K562 (cell line): ENCODE measurements around the gene POLR3GL. TPM values are rescaled to one million over a fixed set of nuclear protein-coding genes. Genes with fewer than 3 reads are reported as not detected.

Source experiments
- BRD4 ChIP-seq: fragments of 200-600 bp; sonication (generic); IDR thresholded peaks from 2 replicates; pipeline ENCODE4 v1.6.1; 2017; ENCODE audit warnings: inconsistent platforms
- C11orf30 ChIP-seq: fragments of 450-650 bp; IDR thresholded peaks from 2 replicates; pipeline ENCODE4 v1.6.1; 2016; ENCODE audit warnings: low read depth, mild to moderate bottlenecking
- CHAMP1 ChIP-seq: fragments of 450-650 bp; IDR thresholded peaks from 2 replicates; pipeline ENCODE4 v1.6.1; 2016; ENCODE audit warnings: mild to moderate bottlenecking
- HBP1 ChIP-seq: fragments of 450-650 bp; formaldehyde crosslinking; IDR thresholded peaks from 2 replicates; pipeline ENCODE4 v1.4.0; 2022; ENCODE audit warnings: missing genetic modification characterization
- IRF9 ChIP-seq: fragments of 450-650 bp; IDR thresholded peaks from 2 replicates; pipeline ENCODE4 v1.6.1; 2016; ENCODE audit warnings: missing biosample characterization, missing genetic modification characterization
- LEF1 ChIP-seq: fragments of 450-650 bp; IDR thresholded peaks from 2 replicates; pipeline ENCODE4 v1.6.1; 2016; ENCODE audit warnings: mild to moderate bottlenecking
- MAFK ChIP-seq: IDR thresholded peaks from 2 replicates; pipeline ENCODE4 v1.6.1; 2011; ENCODE audit warnings: low read length, improper control_type of control experiment
- MAZ ChIP-seq, 2 experiments: fragments of 450-650 bp in 1 of 2; sonication (generic) in 1 of 2; formaldehyde crosslinking; IDR thresholded peaks in 1 of 2; conservative IDR thresholded peaks in 1 of 2; 2 replicates each; pipeline versions ENCODE4 v1.4.0 to v1.5.0; 2020; ENCODE audit warnings: mild to moderate bottlenecking in 1 of 2, missing genetic modification reagents in 1 of 2
- MEF2A ChIP-seq: IDR thresholded peaks from 2 replicates; pipeline ENCODE4 v1.6.1; 2011; ENCODE audit warnings: low read depth, mild to moderate bottlenecking, low read length, moderate library complexity; ENCODE audit not compliant: control insufficient read depth
- RBFOX2 ChIP-seq: fragments of 200-400 bp; formaldehyde crosslinking; IDR thresholded peaks from 2 replicates; pipeline ENCODE4 v1.6.1; 2017; ENCODE audit warnings: low read depth, mild to moderate bottlenecking, low read length, moderate library complexity
- RBM34 ChIP-seq: fragments of 200-400 bp; formaldehyde crosslinking; IDR thresholded peaks from 2 replicates; pipeline ENCODE4 v1.6.1; 2018; ENCODE audit warnings: low read length, borderline replicate concordance; ENCODE audit not compliant: insufficient read depth
- SETDB1 ChIP-seq: IDR thresholded peaks from one replicate; pipeline ENCODE4 v1.6.1; 2012; ENCODE audit warnings: low read length, control low read depth, inconsistent platforms
- SNAPC5 ChIP-seq: fragments of 250-450 bp; sonication (Bioruptor Pico); IDR thresholded peaks from 2 replicates; pipeline ENCODE4 v1.8.0; 2021; ENCODE audit warnings: moderate library complexity, mild to moderate bottlenecking, inconsistent platforms
- UBTF ChIP-seq, 2 experiments: IDR thresholded peaks; 2 replicates each; pipeline ENCODE4 v1.6.1; 2012; ENCODE audit warnings: improper control_type of control experiment in 2 of 2, low read depth in 2 of 2, low read length in 2 of 2, borderline replicate concordance in 1 of 2
- ZNF212 ChIP-seq: fragments of 450-650 bp; formaldehyde crosslinking; IDR thresholded peaks from 2 replicates; pipeline ENCODE4 v1.4.0; 2020; ENCODE audit warnings: mild to moderate bottlenecking
- ZNF584 ChIP-seq: fragments of 200-800 bp; sonication (Bioruptor generic); IDR thresholded peaks from 2 replicates; pipeline ENCODE4 v1.6.1; 2016; ENCODE audit warnings: low read depth, mild to moderate bottlenecking, missing genetic modification characterization, missing compliant biosample characterization
- ZNF740 ChIP-seq, 3 experiments: fragments of 200-800 bp in 1 of 3; sonication (Bioruptor generic) in 1 of 3; sonication (generic) in 1 of 3; formaldehyde crosslinking in 1 of 3; IDR thresholded peaks; 2 replicates each; pipeline versions ENCODE4 v1.6.1 to v1.8.0; 2016 to 2022; ENCODE audit warnings: mild to moderate bottlenecking in 2 of 3, missing compliant biosample characterization in 2 of 3, missing genetic modification characterization in 2 of 3, missing genetic modification reagents in 1 of 3
- polyA plus RNA-seq, 8 experiments: library from polyadenylated mRNA; depleted of rRNA in 4 of 8; stranded (reverse) in 5 of 8; unstranded in 3 of 8; fragments of >200 nt; fragmentation: Nextera tagmentation in 2 of 8; fragmentation: Illumina TruSeq in 1 of 8; extraction: Ambion mirVana in 2 of 8; extraction: Trizol in 1 of 8; gene quantifications; 2 replicates each; pipeline versions ENCODE4 v1.2.1 to v1.2.3, GENCODE V29; 2011 to 2014; ENCODE audit warnings: inconsistent platforms in 1 of 8, missing spikeins in 1 of 8
- total RNA-seq, 7 experiments: library from RNA; depleted of rRNA in 6 of 7; stranded (reverse); fragments of >200 nt in 6 of 7; fragmentation: Illumina TruSeq in 2 of 7; extraction: Trizol in 2 of 7; gene quantifications; 2 replicates each; pipeline versions ENCODE4 v1.2.1 to v1.2.3, GENCODE V29; 2011 to 2021; ENCODE audit warnings: low replicate concordance in 1 of 7

POLR3GL gene
- total and polyA plus RNA-seq, 9 of the 15 experiments (the other 6 are each of a cell fraction or from before 2014, with no cell fraction given) = 14.6 to 48.4 (median 38.2) TPM

GRCh38 chr1:145985502-145986439 lies 21.3 kb downstream of the POLR3GL start (continued):
- TF ChIP-seq UBTF (IDR thresholded peaks at IDR 0.05; ENCODE audit: borderline replicate concordance in 1 of 2, low read depth in 2 of 2, low read length in 2 of 2) = no peak
- no peak for TF ChIP-seq C11orf30
- TF ChIP-seq ZNF212 (CRISPR knock-in tag) = no peak
- no peak for TF ChIP-seq IRF9 (tag)
- no peak for TF ChIP-seq MAFK
- TF ChIP-seq ZNF584 (CRISPR knock-in tag) = no peak
- no peak for TF ChIP-seq SNAPC5 (CRISPR knock-in tag)
- TF ChIP-seq CHAMP1 = no peak
- TF ChIP-seq MAZ (CRISPR knock-in tag; conservative IDR thresholded peaks at IDR 0.05 in 1 of 2, IDR thresholded peaks at IDR 0.05 in 1 of 2) = peak in 1 of 2 experiments; percentile 24; a peak in 1 of 4 replicates
- no peak for TF ChIP-seq RBM34
- 0 out of 2 replicates have a peak, but pooled peaks have one; percentile 13 for TF ChIP-seq RBFOX2
- no peak for TF ChIP-seq LEF1
- no peak for TF ChIP-seq ZNF740 (CRISPR knock-in tag; IDR thresholded peaks at IDR 0.05)
- no peak for TF ChIP-seq ZNF740 (tag; IDR thresholded peaks at IDR 0.05)
- no peak for TF ChIP-seq BRD4
- TF ChIP-seq SETDB1 = no peak
- peak; percentile 39; the same call in 1 of the 2 replicates for TF ChIP-seq MEF2A
- TF ChIP-seq HBP1 (CRISPR knock-in tag) = 0 out of 2 replicates have a peak, but pooled peaks have one; percentile 24
